ENCODE data around the gene MESP2.

The MESP2 gene

DNA sequence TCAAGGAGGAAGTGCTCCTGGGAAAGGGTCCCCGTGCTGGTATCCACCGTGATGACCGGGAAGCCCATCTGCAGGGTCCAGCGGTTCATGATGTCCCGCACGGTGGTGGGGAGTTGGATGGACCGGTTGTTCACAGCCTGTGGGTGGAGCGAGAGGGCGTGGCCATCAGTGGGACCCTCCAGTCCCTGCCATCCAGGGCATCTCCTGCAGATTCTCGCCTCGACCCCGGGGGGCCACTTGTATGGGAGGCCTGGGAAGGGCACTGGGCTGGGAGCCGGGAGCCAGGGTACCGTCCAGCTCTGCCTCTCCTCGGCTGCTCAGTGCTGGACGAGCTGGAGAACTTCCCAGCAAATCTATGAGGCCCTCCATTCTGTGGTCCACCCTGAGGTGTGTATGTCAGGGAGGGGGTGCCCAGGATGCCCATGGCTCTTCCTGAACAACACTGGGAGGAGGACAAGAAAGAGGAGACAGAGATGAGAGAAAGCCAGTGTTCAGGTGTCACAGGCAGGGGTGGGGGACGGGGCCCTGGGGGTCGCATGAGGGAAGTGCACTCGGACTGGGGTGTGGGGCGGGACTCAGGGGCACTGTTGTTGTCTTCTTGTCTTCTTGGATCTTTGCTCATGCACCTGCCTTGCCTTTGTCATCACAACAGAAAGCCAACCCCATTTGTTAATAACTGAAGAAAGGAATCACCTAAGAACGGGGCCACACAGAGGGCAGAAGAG is 25.5 kb downstream of the MESP2 start:
- no peak overlapping the region for H3K4me3 ChIP-seq
- no peak for TF ChIP-seq CTCF (IDR thresholded peaks at IDR 0.05)
- no peak for DNase-seq (ENCODE audit: low spot score)
- H3K27ac ChIP-seq = no peak overlapping the region

- no peak for DNase-seq (ENCODE audit: low spot score)
- H3K27ac ChIP-seq = no peak overlapping the region
- TF ChIP-seq CTCF (IDR thresholded peaks at IDR 0.05) = no peak
- H3K4me3 ChIP-seq = no peak overlapping the region
Measured at GRCh38 chr15:89802231-89802928, 26.2 kb downstream of the MESP2 start.

GRCh38 chr15:89802986-89803824 is 27.1 kb downstream of the MESP2 start:
- no peak for TF ChIP-seq CTCF (IDR thresholded peaks at IDR 0.05)
- no peak for DNase-seq (ENCODE audit: low spot score)
- no peak overlapping the region for H3K4me3 ChIP-seq
- no peak overlapping the region for H3K27ac ChIP-seq

GRCh38 chr15:89803941-89804800 is 28.0 kb downstream of the MESP2 start:
- H3K27ac ChIP-seq = no peak overlapping the region
- no peak overlapping the region for H3K4me3 ChIP-seq
- TF ChIP-seq CTCF (IDR thresholded peaks at IDR 0.05) = no peak
- no peak for DNase-seq (ENCODE audit: low spot score)

- no peak for TF ChIP-seq CTCF (IDR thresholded peaks at IDR 0.05)
- Histone ChIP-seq H3K4me3 (no peak overlapping the region), H3K27ac (no peak overlapping the region)
- DNase-seq (ENCODE audit: low spot score) = no peak
Measured at GRCh38 chr15:89805241-89806209, 29.4 kb downstream of the MESP2 start.

DNA sequence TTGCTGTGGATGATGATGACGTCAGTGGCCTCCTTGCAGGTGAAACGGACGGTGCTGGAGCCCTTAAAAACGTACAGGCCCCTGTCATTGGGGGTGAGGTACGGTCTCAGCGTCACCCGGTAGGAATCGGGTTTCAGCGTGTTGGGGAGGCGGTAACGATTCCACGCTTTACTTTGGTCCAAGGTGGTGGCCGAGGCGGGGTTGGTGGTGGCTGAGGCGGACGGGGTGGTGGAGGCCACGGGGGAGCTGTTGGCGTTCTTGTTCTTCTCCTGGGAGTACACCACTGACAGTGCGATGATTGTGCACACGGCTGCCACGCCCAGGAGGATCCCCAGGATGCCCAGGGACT is 30.1 kb downstream of the MESP2 start:
- DNase-seq (ENCODE audit: low spot score) = no peak
- no peak for TF ChIP-seq CTCF (IDR thresholded peaks at IDR 0.05)
- Histone ChIP-seq H3K27ac (no peak overlapping the region), H3K4me3 (no peak overlapping the region)

All from coronary artery (tissue), 2 donors.